K562 (cell line): ENCODE data around the gene SSR2. TPM values are rescaled to one million over a fixed set of nuclear protein-coding genes. Genes with fewer than 3 reads are reported as not detected.

Experiments used
- EGR1 ChIP-seq: fragments of 450-650 bp; conservative IDR thresholded peaks from 2 replicates; pipeline ENCODE4 v1.6.1; 2017; ENCODE audit warnings: mild to moderate bottlenecking
- MTA1 ChIP-seq: fragments of 450-650 bp; IDR thresholded peaks from 2 replicates; pipeline ENCODE4 v1.6.1; 2017; ENCODE audit warnings: borderline replicate concordance
- NFIC ChIP-seq: fragments of 450-650 bp; IDR thresholded peaks from 2 replicates; pipeline ENCODE4 v1.6.1; 2017; ENCODE audit warnings: mild to moderate bottlenecking, inconsistent platforms
- PCBP1 ChIP-seq: fragments of 200-400 bp; formaldehyde crosslinking; IDR thresholded peaks from 2 replicates; pipeline ENCODE4 v1.6.1; 2018; ENCODE audit warnings: mild to moderate bottlenecking, low read depth, low read length; ENCODE audit not compliant: poor library complexity, severe bottlenecking
- SUPT5H ChIP-seq: fragments of 450-650 bp; IDR thresholded peaks from 2 replicates; pipeline ENCODE4 v1.6.1; 2016
- TAF7 ChIP-seq: fragments of 450-650 bp; IDR thresholded peaks from 2 replicates; pipeline ENCODE4 v1.6.1; 2016; ENCODE audit warnings: missing genetic modification characterization, missing compliant biosample characterization
- ZKSCAN8 ChIP-seq: fragments of 200-800 bp; sonication (Bioruptor generic); IDR thresholded peaks from 2 replicates; pipeline ENCODE4 v1.6.1; 2016; ENCODE audit warnings: missing genetic modification characterization, missing compliant biosample characterization
- ZSCAN32 ChIP-seq: fragments of 450-650 bp; formaldehyde crosslinking; IDR thresholded peaks from 2 replicates; pipeline ENCODE4 v1.4.0; 2020; ENCODE audit warnings: mild to moderate bottlenecking, moderate library complexity
- polyA plus RNA-seq, 8 experiments: library from polyadenylated mRNA; depleted of rRNA in 4 of 8; stranded (reverse) in 5 of 8; unstranded in 3 of 8; fragments of >200 nt; fragmentation: Nextera tagmentation in 2 of 8; fragmentation: Illumina TruSeq in 1 of 8; extraction: Ambion mirVana in 2 of 8; extraction: Trizol in 1 of 8; gene quantifications; 2 replicates each; pipeline versions ENCODE4 v1.2.1 to v1.2.3, GENCODE V29; 2011 to 2014; ENCODE audit warnings: inconsistent platforms in 1 of 8, missing spikeins in 1 of 8
- total RNA-seq, 7 experiments: library from RNA; depleted of rRNA in 6 of 7; stranded (reverse); fragments of >200 nt in 6 of 7; fragmentation: Illumina TruSeq in 2 of 7; extraction: Trizol in 2 of 7; gene quantifications; 2 replicates each; pipeline versions ENCODE4 v1.2.1 to v1.2.3, GENCODE V29; 2011 to 2021; ENCODE audit warnings: low replicate concordance in 1 of 7
- TF ChIP-seq, protein P1 (sequence below): sonication (generic); formaldehyde crosslinking; IDR thresholded peaks from 2 replicates; pipeline ENCODE4 v1.8.1; 2023; ENCODE audit warnings: mild to moderate bottlenecking, missing genetic modification reagents
- TF ChIP-seq, protein P2 (sequence below), 2 experiments: fragments of 450-650 bp; formaldehyde crosslinking in 1 of 2; IDR thresholded peaks; 2 replicates each; pipeline versions ENCODE4 v1.4.0 to v1.6.1; 2014 to 2020; ENCODE audit warnings: mild to moderate bottlenecking in 2 of 2, borderline replicate concordance in 1 of 2, low read depth in 1 of 2
- TF ChIP-seq, protein P3 (sequence below): sonication (generic); formaldehyde crosslinking; IDR thresholded peaks from 2 replicates; pipeline ENCODE4 v1.9.0; 2022; ENCODE audit warnings: mild to moderate bottlenecking, missing genetic modification reagents
- TF ChIP-seq, protein P4 (sequence below): conservative IDR thresholded peaks from 2 replicates; pipeline ENCODE4 v1.6.1; 2011; ENCODE audit warnings: low read depth, mild to moderate bottlenecking, low read length; ENCODE audit not compliant: control insufficient read depth
- TF ChIP-seq, protein P5 (sequence below): sonication (generic); formaldehyde crosslinking; IDR thresholded peaks from 2 replicates; pipeline ENCODE4 v1.8.1; 2023; ENCODE audit warnings: mild to moderate bottlenecking, missing genetic modification reagents

SSR2 gene
- total and polyA plus RNA-seq, 9 of the 15 experiments (the other 6 are each of a cell fraction or from before 2014, with no cell fraction given) = 161 to 411 (median 240) TPM

DNA sequence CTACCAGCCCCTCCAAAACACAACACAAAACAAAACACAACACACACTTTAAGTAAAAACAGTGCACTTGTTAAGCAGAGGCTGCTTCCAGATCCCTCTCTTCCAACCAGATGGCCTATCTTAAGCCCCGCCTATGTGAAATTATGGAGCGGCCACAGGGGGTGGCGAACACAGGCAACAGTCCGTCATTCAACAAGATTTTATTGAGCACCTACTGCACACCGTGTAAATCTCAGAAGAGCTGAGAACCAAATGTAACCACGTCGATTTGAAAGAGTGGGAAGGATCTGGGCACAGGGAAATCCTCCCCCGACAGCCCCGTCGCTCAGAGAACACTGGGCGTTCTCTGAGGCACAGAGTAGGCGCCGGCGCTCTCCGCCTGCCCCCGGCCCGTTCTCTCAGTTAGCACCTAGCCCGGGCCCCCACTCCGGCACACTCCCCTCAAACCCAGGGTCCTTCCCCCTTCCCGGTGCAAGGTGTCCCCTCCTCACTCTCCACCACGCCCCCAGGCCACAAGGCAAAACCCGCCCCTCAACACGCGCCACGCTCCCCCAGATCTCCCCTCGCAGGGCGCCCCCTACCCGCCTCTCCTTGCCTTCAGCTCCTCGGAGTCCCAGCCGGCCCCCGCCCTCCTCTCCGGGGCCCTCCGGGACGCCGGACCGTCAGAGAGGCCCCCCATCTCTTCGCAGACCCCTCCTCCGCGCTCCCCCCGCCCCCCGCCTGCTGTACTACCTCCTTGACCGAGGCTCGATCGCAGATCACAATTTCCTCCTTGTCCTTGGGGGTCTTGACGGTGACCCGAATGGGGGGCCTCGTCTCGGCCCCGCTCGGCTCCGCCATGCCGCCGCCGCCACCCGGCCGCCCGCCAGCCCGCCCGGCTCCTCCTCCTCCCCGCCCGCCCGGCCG, 32.4 kb upstream of the SSR2 start (continued):
- TF ChIP-seq, protein P1, sequence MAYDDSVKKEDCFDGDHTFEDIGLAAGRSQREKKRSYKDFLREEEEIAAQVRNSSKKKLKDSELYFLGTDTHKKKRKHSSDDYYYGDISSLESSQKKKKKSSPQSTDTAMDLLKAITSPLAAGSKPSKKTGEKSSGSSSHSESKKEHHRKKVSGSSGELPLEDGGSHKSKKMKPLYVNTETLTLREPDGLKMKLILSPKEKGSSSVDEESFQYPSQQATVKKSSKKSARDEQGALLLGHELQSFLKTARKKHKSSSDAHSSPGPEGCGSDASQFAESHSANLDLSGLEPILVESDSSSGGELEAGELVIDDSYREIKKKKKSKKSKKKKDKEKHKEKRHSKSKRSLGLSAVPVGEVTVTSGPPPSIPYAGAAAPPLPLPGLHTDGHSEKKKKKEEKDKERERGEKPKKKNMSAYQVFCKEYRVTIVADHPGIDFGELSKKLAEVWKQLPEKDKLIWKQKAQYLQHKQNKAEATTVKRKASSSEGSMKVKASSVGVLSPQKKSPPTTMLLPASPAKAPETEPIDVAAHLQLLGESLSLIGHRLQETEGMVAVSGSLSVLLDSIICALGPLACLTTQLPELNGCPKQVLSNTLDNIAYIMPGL (CRISPR knock-in tag) = peak; percentile 45; the same call in 1 of the 2 replicates
- peak; percentile 22; the same call in 1 of the 2 replicates for TF ChIP-seq NFIC
- peak; percentile 42 for TF ChIP-seq PCBP1
- TF ChIP-seq, protein P2, sequence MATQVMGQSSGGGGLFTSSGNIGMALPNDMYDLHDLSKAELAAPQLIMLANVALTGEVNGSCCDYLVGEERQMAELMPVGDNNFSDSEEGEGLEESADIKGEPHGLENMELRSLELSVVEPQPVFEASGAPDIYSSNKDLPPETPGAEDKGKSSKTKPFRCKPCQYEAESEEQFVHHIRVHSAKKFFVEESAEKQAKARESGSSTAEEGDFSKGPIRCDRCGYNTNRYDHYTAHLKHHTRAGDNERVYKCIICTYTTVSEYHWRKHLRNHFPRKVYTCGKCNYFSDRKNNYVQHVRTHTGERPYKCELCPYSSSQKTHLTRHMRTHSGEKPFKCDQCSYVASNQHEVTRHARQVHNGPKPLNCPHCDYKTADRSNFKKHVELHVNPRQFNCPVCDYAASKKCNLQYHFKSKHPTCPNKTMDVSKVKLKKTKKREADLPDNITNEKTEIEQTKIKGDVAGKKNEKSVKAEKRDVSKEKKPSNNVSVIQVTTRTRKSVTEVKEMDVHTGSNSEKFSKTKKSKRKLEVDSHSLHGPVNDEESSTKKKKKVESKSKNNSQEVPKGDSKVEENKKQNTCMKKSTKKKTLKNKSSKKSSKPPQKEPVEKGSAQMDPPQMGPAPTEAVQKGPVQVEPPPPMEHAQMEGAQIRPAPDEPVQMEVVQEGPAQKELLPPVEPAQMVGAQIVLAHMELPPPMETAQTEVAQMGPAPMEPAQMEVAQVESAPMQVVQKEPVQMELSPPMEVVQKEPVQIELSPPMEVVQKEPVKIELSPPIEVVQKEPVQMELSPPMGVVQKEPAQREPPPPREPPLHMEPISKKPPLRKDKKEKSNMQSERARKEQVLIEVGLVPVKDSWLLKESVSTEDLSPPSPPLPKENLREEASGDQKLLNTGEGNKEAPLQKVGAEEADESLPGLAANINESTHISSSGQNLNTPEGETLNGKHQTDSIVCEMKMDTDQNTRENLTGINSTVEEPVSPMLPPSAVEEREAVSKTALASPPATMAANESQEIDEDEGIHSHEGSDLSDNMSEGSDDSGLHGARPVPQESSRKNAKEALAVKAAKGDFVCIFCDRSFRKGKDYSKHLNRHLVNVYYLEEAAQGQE (IDR thresholded peaks at IDR 0.05; ENCODE audit: borderline replicate concordance) = no peak
- TF ChIP-seq, protein P2 (CRISPR knock-in tag; IDR thresholded peaks at IDR 0.05; ENCODE audit: low read depth) = 0 out of 2 replicates have a peak, but pooled peaks have one; percentile 13
- TF ChIP-seq, protein P3, sequence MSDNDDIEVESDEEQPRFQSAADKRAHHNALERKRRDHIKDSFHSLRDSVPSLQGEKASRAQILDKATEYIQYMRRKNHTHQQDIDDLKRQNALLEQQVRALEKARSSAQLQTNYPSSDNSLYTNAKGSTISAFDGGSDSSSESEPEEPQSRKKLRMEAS = peak; percentile 53; the same call in 1 of the 2 replicates
- peak; percentile 98 for TF ChIP-seq ZKSCAN8 (CRISPR knock-in tag)
- TF ChIP-seq ZSCAN32 (CRISPR knock-in tag) = no peak
- TF ChIP-seq EGR1 = peak; percentile 46
- TF ChIP-seq TAF7 (tag) = no peak
- TF ChIP-seq SUPT5H = peak; percentile 35
- TF ChIP-seq, protein P4, sequence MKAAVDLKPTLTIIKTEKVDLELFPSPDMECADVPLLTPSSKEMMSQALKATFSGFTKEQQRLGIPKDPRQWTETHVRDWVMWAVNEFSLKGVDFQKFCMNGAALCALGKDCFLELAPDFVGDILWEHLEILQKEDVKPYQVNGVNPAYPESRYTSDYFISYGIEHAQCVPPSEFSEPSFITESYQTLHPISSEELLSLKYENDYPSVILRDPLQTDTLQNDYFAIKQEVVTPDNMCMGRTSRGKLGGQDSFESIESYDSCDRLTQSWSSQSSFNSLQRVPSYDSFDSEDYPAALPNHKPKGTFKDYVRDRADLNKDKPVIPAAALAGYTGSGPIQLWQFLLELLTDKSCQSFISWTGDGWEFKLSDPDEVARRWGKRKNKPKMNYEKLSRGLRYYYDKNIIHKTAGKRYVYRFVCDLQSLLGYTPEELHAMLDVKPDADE = peak; percentile 85
- TF ChIP-seq, protein P5, sequence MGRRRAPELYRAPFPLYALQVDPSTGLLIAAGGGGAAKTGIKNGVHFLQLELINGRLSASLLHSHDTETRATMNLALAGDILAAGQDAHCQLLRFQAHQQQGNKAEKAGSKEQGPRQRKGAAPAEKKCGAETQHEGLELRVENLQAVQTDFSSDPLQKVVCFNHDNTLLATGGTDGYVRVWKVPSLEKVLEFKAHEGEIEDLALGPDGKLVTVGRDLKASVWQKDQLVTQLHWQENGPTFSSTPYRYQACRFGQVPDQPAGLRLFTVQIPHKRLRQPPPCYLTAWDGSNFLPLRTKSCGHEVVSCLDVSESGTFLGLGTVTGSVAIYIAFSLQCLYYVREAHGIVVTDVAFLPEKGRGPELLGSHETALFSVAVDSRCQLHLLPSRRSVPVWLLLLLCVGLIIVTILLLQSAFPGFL = no peak
- peak; percentile 47; the same call in 1 of the 2 replicates for TF ChIP-seq MTA1
